ENCODE results near the gene STIM1.

DNA sequence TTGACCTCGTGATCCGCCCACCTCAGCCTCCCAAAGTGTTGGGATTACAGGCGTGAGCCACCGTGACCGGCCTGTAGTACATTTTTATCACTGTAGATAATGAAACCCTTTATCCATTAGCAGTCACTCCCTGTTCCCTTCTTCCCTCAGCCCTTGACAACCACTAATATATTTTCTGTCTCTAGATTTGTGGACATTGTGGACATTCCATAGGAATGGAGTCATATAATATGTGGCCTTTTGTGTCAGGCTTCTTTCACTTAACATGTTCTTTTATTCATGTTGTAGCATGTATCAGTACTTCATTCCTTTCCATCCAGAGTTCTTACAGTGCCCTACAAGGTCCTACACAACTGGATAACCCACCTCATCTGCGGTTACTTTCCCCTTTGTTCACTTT, 269.7 kb downstream of the STIM1 start:
- TF ChIP-seq CTCF (IDR thresholded peaks at IDR 0.05) (no peak), POLR2AphosphoS5 (IDR thresholded peaks at IDR 0.05) (no peak), EP300 (IDR thresholded peaks at IDR 0.05) (no peak)

Measured in sigmoid colon (tissue), 4 donors.